HG02973 (cell line): ENCODE results near the gene HPCAL1.
"Not testable (repeated sequence)": the region's sequence is repeated elsewhere in the genome, so short reads cannot be mapped to it uniquely, and the experiment has no call there.

Experiments used
- ATAC-seq: cut with Tn5 transposase; IDR thresholded peaks from one replicate; pipeline ENCODE4 v1.9.1; 2021; ENCODE audit warnings: moderate library complexity; ENCODE audit not compliant: unreplicated experiment

The HPCAL1 gene

DNA sequence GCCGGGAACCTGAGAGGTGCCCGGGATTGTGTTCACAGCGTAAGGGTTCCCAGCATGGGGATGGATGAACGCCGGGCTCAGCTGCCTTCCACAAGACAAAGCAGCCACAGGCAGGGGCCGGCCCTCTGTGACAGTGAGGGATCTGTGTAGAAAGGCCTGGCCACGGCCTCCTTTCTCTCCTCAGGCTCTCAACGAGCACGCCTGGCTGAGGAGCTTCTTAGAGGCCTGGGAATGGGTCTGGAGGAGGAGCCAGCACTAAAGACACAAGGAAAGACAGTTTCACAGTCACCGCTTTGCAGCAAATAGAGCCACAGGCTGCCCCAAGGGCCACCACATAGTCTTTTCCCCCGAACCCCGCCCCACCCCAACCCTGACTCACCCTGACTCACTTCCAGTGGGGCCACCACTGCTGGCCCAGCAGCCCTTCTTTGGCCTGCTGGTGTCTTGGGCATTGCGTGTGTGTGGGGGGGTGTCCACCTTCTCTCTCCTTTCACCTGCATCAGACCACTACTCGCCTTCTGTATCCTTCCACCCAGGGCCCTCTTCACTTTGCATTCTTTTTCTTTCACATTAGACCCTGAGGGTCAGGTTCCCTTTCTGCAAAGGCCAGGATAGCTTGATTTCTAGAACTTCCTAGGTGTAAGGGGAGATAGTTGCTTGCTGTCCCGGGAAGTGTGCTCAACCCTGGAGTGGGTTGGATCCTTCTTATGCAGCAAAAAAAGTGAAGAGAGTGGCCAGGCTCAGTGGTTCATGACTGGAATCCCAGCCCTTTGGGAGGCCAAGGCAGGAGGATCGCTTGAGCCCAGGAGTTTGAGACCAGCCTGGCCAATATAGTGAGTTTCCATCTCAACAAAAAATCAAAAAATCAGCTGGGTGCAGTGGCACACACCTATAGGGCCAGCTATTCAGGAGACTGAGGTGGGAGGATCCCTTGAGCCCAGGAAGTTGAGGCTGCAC, 19.3 kb upstream of the HPCAL1 start:
- ATAC-seq = no peak

DNA sequence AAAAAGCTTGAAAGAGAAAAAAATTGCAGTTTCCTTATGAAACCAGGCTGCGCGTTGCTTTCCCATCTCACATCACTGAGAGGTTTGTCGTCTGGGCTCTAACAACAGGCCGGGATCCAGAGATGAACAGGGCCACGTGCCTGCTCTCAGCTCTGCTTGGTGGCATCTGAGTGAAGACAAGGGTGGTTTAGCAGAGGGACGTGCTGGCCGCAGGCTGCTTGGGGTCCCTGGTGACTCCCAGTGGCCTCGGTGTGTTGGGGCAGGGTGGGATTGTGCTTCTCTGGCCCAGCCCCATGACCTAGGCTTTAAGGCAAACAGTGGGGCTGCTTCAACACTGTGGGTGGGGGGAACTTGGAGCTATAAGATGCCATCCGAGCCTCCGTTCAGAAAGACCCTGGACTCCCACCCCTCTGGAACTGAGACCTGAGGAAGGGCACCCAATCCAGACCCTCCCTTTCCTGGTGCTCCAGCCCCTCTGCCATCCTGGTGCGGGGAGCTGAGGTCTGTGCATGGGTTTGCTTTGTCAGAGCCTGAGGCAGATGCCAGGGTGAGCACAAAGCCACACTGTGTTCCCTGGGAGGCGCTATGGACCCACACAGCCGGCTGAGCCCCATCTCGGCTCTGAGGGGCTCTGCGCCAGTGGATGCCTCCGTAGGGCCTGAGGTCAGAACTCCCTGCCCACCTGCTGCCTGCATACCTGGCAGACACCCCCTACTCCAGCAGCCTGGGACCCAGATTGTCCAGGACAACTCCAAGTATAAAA, 18.4 kb upstream of the HPCAL1 start:
- ATAC-seq = no peak

DNA sequence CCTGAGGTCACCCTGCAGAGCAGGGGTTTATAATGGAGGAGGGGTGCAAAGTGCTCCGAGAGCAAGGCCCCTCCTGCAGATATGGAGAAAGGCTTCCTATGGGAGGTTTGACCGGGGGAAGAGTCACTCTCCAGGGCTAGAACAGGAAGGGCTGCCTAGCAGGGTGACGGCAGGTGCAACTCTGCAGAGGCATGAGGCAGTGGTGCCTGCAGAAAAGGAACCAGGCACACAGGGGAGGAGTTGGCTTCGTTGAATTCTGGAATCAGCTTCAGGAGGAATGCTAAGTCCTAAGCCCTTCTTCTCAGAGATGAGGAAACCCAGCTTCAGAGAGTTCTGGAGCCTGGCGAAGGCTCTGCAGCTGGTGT, 17.5 kb upstream of the HPCAL1 start:
- ATAC-seq = no peak

DNA sequence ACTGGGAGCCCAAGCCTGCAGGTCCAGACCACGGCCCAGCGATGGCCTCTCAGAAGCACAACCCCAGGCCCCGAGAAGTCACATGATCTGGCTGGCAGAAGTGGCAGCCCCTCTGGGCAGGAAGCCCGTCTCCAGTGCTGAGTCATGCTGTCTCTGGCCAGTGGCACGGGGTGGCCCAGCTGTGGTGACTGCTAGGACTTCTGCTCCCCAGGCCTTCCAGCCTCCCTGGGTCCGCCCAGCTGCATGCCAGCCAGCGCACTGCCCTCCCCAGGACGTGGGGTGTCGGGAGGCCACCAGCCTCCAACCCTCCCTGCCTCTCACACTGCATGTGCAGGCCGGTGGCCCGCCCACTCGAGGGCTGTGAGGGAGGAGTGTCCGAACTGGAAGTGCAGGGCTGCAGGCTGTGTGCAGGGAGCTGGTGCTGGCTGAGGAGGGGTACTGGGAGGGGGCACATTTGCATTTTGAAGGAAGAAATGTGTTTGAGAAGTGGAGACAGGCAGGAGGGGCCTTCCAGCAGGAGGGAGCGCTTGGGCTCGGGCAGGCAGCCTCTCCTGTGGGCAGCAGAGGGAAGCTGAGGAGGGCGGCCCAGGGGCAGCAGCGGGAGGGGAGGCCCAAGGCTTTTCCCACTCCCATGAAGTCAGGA, 17.0 kb upstream of the HPCAL1 start:
- ATAC-seq = no peak

DNA sequence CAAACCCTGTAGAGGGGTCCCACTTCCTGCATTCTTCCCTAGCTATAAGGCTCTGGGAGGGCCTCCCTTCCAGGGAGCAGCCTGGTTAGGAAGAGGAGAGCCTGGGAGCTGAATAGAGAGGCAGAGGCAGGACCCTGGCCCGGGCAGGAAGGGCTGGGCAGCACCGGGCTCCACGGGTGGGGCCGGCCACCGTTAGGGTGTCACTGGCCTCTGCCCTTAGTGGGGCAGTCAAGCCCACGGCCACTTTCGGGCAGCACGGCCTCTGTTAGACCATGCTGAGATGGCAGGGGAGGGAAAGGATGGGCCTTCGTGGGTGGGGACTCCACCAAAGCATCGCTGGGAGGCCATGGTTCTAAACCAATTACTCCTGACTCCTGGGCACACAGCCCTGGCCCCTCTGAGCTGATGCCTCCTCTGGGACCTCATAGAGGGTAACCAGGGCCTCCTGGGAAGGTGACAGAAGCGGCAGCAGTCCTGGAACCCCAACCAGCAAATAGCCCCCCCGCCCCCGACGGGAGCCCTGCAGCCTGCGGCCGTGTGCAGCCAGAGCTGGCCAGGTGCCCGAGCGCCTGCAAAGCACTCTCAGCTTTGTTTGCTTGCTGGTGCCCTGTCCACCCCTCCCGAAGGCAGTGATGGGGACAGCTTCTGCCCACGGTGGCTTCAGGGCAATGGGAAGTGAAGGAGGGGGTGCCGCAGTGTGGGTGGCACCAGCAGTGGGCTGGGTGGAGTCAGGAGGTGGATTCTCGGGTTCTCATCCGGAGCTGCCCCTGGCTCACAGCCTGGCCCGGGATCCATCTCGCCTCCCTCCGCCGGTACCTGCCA, 16.3 kb upstream of the HPCAL1 start:
- no peak for ATAC-seq

DNA sequence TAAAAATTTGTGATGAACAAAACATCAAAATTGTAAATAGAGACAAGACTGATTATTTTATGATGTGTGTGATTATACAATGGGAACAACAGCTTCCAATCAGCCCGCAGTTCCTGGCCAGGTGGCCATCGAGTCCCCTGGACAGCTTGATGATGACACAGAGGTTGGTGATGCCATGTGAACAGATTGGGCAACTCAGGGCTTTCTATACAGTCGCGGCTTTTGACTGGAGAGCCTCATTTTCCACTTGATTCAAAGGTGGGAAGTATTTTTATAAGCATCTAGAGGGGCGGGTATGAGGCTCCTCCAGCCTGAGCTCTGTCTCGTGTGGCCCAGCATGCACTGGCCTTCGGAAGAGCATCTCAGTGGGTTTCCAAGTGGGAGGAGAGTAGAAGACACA, 14.9 kb upstream of the HPCAL1 start:
- no peak for ATAC-seq

DNA sequence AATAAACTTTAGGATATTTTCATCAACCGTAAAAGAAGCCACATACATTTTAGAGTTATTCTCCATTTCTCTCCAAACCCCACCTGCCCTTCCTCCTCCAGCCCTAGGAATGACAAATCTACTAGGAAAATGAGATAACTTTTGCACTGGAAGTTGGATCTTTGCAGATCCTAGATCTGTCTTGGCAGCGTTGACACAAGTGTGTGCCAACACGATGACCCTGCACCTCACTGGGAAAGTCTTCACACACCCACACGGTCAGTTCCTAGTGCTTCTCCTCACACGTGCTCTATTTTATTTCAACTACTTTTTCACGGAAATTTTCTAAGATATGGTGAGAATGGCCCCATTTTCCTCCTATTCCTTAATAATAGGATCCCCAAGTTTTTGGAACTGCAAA, 14.1 kb upstream of the HPCAL1 start:
- no peak for ATAC-seq

DNA sequence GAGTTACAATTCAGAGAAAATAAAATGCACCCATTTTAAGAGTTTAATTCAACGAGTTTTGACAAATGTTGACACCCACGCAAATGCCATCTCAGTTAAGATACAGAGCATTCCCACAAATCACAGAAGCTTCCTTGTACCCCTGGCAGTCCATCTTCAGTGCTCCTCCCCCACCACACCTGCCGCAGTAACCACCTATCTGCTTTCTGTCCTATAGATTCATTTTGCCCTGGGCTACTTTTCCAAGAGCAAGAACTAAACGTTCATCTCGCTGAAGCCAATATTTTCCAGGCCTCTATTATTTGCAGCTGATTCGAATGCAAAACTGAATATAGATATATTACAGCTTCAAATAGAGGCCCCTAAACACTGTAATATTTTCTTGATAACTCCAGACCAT, 13.4 kb upstream of the HPCAL1 start:
- no peak for ATAC-seq

DNA sequence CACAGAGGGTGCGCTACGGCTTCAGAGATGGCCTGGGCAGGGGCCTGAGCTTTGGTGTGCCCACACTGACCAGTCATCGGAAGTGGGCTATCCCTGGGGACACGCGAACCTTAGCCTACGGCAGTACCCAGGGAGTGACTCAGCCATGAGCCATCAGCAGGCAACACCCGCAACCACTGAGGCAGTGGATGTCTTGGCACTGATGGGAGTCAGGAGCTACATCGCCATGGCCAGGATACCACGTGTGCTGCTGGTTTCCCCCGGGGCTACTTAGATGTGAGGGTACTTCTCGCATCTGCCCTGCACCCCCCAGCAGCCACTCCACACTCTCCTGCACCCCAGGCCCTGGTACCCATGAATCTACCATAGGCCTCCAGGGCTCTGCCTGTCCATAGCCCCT, 12.8 kb upstream of the HPCAL1 start:
- ATAC-seq = no peak

DNA sequence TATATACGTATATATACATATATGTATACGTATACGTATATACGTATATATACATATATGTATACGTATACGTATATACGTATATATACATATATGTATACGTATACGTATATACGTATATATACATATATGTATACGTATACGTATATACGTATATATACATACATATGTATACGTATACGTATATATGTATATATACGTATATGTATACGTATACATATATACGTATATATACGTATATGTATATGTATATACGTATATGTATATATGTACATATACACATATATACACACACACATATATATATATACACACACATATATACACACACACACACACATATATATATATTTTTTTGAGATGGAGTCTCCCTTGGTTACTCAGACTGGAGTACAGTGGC, 11.3 kb upstream of the HPCAL1 start:
- not testable (repeated sequence) for ATAC-seq

DNA sequence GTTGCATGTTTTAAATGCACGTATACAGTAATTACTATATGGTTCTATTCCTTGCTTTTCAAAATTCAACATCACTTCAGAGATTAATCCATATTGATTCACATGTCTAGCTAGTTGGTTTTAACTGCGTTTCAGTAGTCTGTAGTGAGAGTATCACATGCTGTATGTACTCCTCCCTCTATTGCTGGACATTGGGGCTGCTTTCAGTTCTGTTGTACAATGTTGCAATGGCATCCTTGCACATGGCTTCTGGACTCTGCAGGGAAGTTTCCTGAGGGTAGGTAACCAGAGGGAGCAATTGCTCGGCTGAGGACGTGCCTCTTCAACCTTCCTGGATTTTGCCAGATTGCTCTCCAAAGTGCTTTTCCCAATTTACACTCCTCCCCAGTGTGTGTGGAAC, 10.7 kb upstream of the HPCAL1 start:
- no peak for ATAC-seq

DNA sequence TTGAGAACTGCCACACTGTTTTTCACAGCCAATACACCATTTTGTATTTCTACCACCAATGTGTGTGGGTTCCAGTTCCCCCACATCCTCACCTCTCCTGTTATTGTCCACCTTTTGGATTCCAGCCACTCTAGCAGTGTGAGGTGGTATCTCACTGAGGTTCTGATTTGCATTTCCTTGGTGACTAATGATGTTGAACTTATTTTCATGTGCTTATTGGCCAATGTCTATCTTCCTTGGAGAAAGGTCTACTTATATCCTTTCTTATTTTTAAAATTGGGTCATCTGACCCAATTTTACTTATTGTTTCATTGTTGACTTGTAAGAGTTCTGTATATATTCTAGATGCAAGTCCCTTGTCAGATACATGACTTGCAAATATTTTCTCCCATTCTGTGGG, 9.1 kb upstream of the HPCAL1 start:
- no peak for ATAC-seq

DNA sequence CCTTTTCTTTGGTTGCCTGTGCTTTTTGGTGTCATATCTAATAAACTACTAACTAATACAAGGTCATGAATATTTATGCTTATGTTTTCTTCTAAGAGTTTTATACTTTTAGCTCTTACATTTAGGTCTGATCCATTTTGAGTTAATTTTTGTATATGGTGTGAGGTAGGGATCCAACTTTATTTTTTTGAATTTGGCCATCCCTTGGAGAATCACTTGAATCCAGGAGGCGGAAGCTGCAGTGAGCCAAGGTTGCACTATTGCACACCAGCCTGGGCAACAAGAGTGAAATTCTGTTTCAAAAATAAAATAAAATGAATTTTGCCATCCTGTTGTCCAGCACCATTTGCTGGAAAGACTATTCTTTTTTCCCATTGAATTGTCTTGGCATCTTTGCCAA, 8.6 kb upstream of the HPCAL1 start:
- no peak for ATAC-seq

DNA sequence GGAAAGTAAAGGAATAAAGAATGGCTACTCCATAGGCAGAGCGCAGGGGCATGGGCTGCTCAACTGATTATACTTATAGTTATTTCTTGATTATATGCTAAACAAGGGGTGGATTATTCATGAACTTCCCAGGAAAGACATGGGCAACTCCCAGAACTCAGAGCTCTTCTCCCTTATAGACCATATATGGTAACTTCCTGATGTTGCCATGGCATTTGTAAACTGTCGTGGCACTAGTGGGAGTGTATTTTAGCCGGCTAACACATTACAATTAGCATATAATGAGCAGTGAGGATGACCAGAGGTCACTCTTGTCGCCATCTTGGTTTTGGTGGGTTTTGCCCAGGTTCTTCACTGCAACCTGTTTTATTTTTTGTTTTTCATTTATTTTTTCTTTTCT, 7.1 kb upstream of the HPCAL1 start:
- not testable (repeated sequence) for ATAC-seq

DNA sequence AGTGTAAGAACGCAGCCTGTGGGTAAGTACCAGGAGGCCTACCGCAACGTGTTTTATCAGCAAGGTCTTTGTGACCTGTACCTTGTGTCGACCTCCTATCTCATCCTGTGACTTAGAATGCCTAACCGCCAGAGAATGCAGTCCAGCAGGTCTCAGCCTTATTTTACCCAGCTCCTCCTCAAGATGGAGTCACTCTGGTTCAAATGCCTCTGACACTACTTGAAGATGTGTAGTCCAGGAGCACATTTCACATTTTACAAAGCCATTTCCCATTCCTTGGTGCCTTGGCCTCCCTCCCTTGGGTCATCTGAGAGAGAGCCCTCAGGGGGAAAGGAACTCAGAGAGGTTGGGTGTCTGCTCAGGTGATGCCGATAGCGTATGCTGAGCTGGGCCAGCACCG, 6.6 kb upstream of the HPCAL1 start:
- ATAC-seq = no peak

DNA sequence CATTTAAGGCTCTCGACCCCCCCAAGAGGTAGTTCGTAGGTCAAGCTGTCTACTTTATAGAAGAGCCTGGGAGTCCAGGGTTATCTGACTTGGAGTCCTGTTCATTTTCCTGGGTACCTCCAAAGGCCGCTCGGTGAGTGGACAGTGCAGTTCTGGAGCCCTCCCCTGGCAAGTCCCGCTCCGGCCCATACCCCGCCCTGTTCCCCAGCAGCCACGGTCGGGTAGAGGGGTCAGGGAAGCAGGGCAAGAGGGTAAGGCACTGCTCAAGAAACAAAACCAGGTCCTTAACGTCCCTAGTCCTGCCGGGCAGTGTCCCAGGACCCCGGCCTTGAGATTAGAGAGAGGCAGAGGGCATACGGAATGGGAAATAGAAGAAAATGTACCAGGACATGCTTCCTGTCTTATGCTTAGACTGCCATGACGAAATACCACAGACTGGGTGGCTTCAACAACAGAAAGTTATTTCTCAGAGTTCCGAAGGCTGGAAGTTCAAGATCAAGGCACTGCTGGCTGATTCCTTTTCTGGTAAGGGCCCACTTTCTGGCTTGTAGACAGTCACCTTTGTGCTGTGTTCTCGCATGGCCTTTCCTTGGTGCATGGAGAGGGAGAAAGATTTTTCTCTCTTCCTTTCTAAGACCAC, 5.4 kb upstream of the HPCAL1 start:
- ATAC-seq = no peak

DNA sequence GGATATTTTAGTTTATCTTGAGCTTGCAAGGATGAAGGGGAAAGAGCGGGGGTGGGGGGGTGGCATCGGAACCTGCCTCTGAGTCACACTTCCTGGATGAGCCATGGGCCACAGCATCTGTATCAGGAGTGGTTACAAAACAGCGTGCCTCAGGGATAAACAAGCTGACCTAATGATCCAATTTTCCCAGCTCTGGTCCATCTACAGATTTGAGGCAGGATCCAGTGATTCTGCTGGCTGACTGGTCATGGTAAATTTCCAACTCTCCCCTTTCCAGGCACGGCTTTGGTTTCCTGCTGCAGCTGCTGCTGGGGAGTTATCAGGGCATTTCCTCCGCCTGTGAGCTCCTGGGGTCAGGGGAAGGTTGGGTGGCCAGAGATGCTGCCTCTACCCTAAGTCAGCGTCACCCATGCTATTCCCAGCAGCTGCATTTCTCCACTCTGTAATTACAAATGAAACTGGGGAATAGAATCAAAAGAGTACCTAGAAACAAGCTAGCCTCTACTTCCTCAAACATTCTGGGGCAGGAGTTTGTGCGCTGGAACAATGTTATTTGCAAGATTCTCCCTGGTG, 4.7 kb upstream of the HPCAL1 start:
- ATAC-seq = no peak

DNA sequence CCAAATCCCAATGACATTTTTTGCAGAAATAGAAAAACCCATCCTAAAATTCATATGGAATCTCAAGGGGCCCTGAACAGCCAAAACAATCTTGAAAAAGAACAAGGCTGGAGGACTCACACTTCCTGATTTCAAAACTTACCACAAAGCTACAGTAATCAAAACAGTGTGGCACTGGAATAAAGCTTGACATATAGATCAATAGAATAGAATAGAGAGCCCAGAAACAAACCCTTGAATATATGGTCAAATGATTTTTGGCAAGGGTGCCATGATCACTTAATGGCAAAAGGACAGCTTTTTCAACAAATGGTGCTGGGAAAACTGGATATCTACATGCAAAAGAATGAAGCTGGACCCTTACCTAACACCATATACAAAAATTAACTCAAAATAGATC, 3.9 kb upstream of the HPCAL1 start:
- not testable (repeated sequence) for ATAC-seq

DNA sequence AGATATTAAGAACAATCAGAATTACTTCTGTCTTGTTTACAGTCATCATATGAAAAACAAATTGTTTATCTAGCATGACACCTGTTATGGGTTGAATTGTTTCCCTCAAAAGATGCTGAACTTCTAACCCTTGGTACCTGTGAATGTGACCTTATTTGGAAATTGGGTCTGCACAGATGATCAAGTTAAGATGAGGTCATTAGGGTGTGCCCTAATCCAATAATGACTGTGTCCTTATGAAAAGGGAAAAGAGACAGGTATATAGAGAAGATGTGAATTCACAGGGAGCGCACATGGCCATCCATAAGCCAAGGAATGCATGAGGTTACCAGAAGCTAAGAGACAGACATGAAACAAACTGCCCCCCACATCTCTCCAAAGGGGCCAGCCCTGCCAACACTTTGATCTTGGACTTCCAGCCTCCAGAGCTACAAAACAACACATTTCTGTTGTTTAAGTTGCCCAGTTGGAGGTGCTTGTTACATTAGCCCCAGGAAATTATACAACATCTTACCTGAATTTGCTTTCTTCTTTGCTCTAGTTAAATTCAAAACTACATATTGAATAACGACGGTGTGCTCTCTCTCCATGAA, 2.3 kb upstream of the HPCAL1 start:
- no peak for ATAC-seq
